Prostate gland (tissue), 2 donors: ENCODE results near the gene PAPSS1. TPM values are rescaled to one million over a fixed set of nuclear protein-coding genes. Genes with fewer than 3 reads are reported as not detected.

Experiments
- DNase-seq: peaks from one replicate; pipeline ENCODE4 v3.0.0-alpha.2; 2019; ENCODE audit warnings: low spot score
- H3K27ac ChIP-seq, 2 donors: fragments of 200-600 bp; sonication (generic); 2 replicates each; pipeline ENCODE4 v1.5.1; 2017 to 2019
- H3K27me3 ChIP-seq: fragments of 200-600 bp; sonication (generic); replicated peaks from 2 replicates; pipeline ENCODE4 v1.5.1; 2019; ENCODE audit not compliant: insufficient read depth
- H3K36me3 ChIP-seq, 2 donors: fragments of 200-600 bp; sonication (generic); 1 replicate in 1 of 2; 2 replicates in 1 of 2; pipeline versions ENCODE4 v1.5.1 to v1.8.1; 2017 to 2019
- H3K4me1 ChIP-seq: fragments of 200-600 bp; sonication (generic); replicated peaks from 2 replicates; pipeline ENCODE4 v1.5.1; 2019
- H3K4me3 ChIP-seq, 2 donors: fragments of 200-600 bp; sonication (generic); 2 replicates each; pipeline ENCODE4 v1.5.1; 2017 to 2019
- H3K9me3 ChIP-seq: fragments of 200-600 bp; sonication (generic); 2 replicates; pipeline ENCODE4 v1.5.1; 2017
- POLR2A ChIP-seq: fragments of 450-650 bp; IDR thresholded peaks from one replicate; pipeline ENCODE4 v1.6.1; 2016; ENCODE audit warnings: antibody characterized with exemption, mild to moderate bottlenecking
- POLR2AphosphoS5 ChIP-seq: sonication (generic); formaldehyde crosslinking; IDR thresholded peaks from one replicate; pipeline ENCODE4 v1.6.1; 2017; ENCODE audit warnings: antibody characterized with exemption
- WGBS: methylation state at CpG from one replicate; pipeline ENCODE4 v1.1.5; 2018; 5-methylcytosine and 5-hydroxymethylcytosine counted together
- intact Hi-C: fragments of 100-400 bp; cut with DNase I; formaldehyde crosslinking; loops from one replicate; pipeline ENCODE4 v1.14.2; 2022
- total RNA-seq, 2 donors: library from RNA; depleted of rRNA; stranded (reverse); fragments of >200 nt; gene quantifications; one replicate each; pipeline ENCODE4 v1.1.0, GENCODE V29; 2016
- TF ChIP-seq, protein P1 (sequence below), 4 experiments: fragments of 200-600 bp in 2 of 4; fragments of 450-650 bp in 2 of 4; sonication (generic) in 2 of 4; IDR thresholded peaks; 1 replicate in 3 of 4; 2 replicates in 1 of 4; pipeline ENCODE4 v1.5.1; 2016 to 2019; ENCODE audit warnings: antibody characterized with exemption in 4 of 4, mild to moderate bottlenecking in 2 of 4, moderate library complexity in 2 of 4

The PAPSS1 gene
- total RNA-seq, 2 donors from 2014 or later = 38.3 to 74.6 TPM

DNA sequence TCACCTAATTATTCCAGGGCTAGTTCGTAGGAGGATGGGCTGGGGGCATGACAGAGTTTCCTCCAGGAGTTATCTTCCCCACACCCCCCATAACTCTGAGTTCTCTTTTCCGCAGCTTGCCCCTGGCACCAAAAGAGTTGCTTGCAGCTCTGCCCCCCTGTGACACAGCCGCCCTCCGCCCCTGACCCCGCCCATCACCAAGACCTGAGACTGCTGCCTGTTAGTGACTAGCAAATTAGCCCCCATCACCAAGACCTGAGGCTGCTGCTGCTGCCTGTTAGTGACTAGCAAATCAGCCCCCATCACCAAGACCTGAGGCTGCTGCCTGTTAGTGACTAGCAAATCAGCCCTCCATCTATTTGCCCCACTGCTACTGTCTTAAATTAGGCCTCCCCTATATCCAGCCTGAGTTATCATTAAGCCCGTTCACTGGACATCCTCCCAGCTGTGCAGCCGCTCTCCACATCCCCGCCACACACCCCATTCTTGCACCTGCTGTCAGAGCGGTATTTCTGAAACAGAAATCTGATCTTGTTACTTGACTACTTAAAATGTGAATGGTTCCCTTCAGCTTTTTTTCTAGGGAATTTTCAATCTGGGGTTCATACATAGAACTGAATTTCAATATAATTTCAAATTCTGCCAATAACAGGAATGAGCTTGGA lies 1.5 kb upstream of the PAPSS1 start:
- Histone ChIP-seq H3K27ac (no peak overlapping the region), H3K27me3 (no peaks in the 10 kb centered on the region), H3K9me3 (no peaks in the 10 kb centered on the region), H3K4me3 (no peak overlapping the region), H3K36me3 (no peaks in the 10 kb centered on the region), H3K4me1 (peaks cover 4% of the 10 kb centered on the region)
- intact Hi-C loops = loop anchor here (2.0 kb wide), 1 partner anchor 19 kb away; no protein-coding TSS in a partner anchor
- TF ChIP-seq, protein P1, sequence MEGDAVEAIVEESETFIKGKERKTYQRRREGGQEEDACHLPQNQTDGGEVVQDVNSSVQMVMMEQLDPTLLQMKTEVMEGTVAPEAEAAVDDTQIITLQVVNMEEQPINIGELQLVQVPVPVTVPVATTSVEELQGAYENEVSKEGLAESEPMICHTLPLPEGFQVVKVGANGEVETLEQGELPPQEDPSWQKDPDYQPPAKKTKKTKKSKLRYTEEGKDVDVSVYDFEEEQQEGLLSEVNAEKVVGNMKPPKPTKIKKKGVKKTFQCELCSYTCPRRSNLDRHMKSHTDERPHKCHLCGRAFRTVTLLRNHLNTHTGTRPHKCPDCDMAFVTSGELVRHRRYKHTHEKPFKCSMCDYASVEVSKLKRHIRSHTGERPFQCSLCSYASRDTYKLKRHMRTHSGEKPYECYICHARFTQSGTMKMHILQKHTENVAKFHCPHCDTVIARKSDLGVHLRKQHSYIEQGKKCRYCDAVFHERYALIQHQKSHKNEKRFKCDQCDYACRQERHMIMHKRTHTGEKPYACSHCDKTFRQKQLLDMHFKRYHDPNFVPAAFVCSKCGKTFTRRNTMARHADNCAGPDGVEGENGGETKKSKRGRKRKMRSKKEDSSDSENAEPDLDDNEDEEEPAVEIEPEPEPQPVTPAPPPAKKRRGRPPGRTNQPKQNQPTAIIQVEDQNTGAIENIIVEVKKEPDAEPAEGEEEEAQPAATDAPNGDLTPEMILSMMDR (IDR thresholded peaks at IDR 0.05) = no peak
- TF ChIP-seq POLR2A (no peak), POLR2AphosphoS5 (no peak)
- DNase-seq = no peak
- WGBS = 68% methylated on average over 9 of the region's 9 CpGs

DNA sequence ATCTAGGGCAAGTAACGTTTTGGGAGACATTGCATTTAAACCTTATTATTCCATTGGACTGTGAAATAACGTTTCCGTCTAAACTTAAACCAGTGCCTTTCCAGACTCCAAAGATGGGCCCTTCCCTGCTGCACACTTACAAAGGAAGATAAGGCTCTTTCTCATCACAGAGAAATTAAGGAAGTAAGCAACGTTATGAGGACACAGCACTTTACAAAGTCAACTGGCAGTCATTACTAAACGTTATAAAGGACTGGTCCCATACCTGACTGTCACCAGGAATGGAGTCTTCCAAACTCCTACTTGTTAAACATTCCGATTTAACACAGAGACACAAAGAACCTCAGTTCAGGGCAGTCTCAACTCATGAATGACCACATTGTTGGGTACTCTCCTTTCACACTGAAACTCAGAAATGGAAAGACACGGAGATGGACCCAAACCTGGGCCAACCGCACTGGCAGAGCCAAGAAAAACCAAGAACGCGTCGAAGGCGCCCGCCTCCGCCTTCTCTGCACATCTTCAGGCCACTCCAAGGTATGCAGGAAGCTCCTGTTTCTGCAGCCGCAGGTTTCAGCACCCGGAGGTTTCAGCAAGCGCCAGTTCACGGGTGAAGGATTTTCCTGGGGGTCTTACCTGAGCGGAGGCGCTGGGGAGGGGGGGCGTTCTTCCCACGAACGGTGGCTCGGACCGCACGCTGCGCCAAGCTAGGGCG lies 670 bp downstream of the PAPSS1 start:
- Histone ChIP-seq H3K9me3 (no peaks in the 10 kb centered on the region), H3K4me1 (peaks cover 4% of the 10 kb centered on the region), H3K36me3 (no peaks in the 10 kb centered on the region), H3K27me3 (no peaks in the 10 kb centered on the region), H3K4me3 (peak overlapping the region; percentile 54 to 73), H3K27ac (peak overlapping the region; percentile 70 to 94)
- DNase-seq = peak; percentile 22
- TF ChIP-seq POLR2AphosphoS5 (no peak), POLR2A (no peak)
- TF ChIP-seq, protein P1 (IDR thresholded peaks at IDR 0.05) = no peak
- WGBS = under 1% methylated on average over 26 of the region's 28 CpGs
- intact Hi-C loops = no loop called here

DNA sequence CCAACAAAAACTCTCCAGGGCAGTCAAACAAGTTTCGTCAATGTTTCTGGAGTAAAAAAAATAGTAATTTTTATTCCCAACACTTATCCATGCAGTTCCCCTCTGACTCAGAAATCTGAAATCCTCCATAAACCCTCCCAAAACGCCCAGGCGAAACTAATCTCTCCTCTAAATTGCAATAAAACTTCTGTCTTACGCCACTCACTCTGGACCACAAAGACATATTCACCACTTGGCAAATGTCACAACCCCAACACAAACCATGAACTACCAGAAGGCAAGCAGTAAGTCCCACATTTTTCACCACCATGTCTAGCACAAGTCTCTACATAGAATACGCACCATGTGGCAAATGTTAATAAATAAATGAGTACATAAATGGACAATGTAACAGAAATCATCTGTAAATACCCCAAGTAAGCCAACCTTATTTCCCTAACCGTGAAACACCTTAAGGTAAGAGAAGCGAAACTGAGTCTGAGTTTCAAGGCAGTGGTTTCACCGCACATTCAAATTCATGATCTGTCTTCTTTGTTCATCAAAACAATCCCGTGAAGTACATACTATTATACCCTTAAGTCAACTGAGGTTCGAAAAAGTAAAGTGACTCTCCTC lies 1.6 kb downstream of the PAPSS1 start:
- Histone ChIP-seq H3K9me3 (no peaks in the 10 kb centered on the region), H3K27me3 (no peaks in the 10 kb centered on the region), H3K4me3 (no peak overlapping the region), H3K36me3 (no peaks in the 10 kb centered on the region), H3K27ac (peak overlapping the region in 1 of 2 donors; percentile 2), H3K4me1 (peaks cover 4% of the 10 kb centered on the region)
- TF ChIP-seq, protein P1 (IDR thresholded peaks at IDR 0.05) = no peak
- no peak for TF ChIP-seq POLR2A
- TF ChIP-seq POLR2AphosphoS5 = no peak
- DNase-seq = no peak
- WGBS = 52% methylated on average over 10 of the region's 10 CpGs
- intact Hi-C loops = no loop called here

DNA sequence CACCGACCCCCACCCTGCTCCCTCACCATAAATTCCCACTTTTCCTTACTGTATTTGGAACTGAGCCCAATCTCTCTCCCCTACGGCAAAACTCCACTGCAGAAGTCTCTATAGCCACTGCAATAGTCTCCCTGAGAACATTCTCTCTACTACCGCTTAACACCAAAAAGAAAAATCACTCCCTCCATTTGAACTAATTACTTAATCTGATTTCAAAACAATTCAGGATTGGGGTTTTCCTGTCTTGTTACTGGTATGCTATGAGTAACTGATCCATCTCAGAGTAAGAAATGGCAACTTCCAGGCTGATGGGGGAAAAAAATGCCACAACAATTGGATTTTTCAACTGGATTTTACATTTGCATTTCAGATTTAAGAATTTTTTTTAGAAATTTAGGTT lies 5.8 kb downstream of the PAPSS1 start:
- no peaks in the 10 kb centered on the region for H3K9me3 ChIP-seq
- intact Hi-C loops = no loop called here
- WGBS = 62% methylated on average over 3 of the region's 3 CpGs
- TF ChIP-seq, protein P1 (IDR thresholded peaks at IDR 0.05) = no peak
- TF ChIP-seq POLR2A (no peak), POLR2AphosphoS5 (no peak)
- DNase-seq = no peak
- no peak overlapping the region for H3K27ac ChIP-seq
- no peaks in the 10 kb centered on the region for H3K27me3 ChIP-seq
- H3K4me1 ChIP-seq = peaks cover 4% of the 10 kb centered on the region
- H3K36me3 ChIP-seq = no peaks in the 10 kb centered on the region
- no peak overlapping the region for H3K4me3 ChIP-seq
